SK-N-SH treated with all-trans-retinoic acid at 6 μM for 48 hours (cell line): ENCODE results near the gene EAF1.

Experiments
- ATAC-seq: fragments of 200-7000 bp; cut with Tn5 transposase; 3 replicates; pipeline ENCODE4 v1.9.1; 2020; ENCODE audit warnings: mild to moderate bottlenecking, moderate library complexity
- BACH2 ChIP-seq: fragments of 250-450 bp; sonication (Bioruptor Pico); IDR thresholded peaks from 2 replicates; pipeline ENCODE4 v1.9.0; 2021; ENCODE audit warnings: mild to moderate bottlenecking, borderline replicate concordance
- ESRRG ChIP-seq: fragments of 250-450 bp; sonication (Bioruptor Pico); IDR thresholded peaks from 2 replicates; pipeline ENCODE4 v1.6.1; 2021; ENCODE audit warnings: mild to moderate bottlenecking
- GLIS3 ChIP-seq: fragments of 250-450 bp; sonication (Bioruptor Pico); IDR thresholded peaks from 2 replicates; pipeline ENCODE4 v1.5.0; 2020; ENCODE audit warnings: mild to moderate bottlenecking, moderate library complexity
- OSR1 ChIP-seq: fragments of 250-450 bp; sonication (Bioruptor Pico); IDR thresholded peaks from 2 replicates; pipeline ENCODE4 v1.8.0; 2022; ENCODE audit warnings: moderate library complexity, mild to moderate bottlenecking, inconsistent platforms
- PPARA ChIP-seq: fragments of 250-450 bp; sonication (Bioruptor Pico); IDR thresholded peaks from 2 replicates; pipeline ENCODE4 v1.5.0; 2020; ENCODE audit warnings: mild to moderate bottlenecking, borderline replicate concordance
- SNAI2 ChIP-seq: fragments of 250-450 bp; sonication (Bioruptor Pico); IDR thresholded peaks from 2 replicates; pipeline ENCODE4 v1.5.0; 2020; ENCODE audit warnings: mild to moderate bottlenecking, moderate library complexity
- ZC3H10 ChIP-seq: fragments of 250-450 bp; sonication (Bioruptor Pico); IDR thresholded peaks from 2 replicates; pipeline ENCODE4 v1.5.1; 2021; ENCODE audit warnings: mild to moderate bottlenecking, moderate library complexity
- ZNF70 ChIP-seq: fragments of 450-650 bp; formaldehyde crosslinking; IDR thresholded peaks from 2 replicates; pipeline ENCODE4 v1.5.0; 2020; ENCODE audit warnings: mild to moderate bottlenecking, moderate library complexity
- ZNF8 ChIP-seq: fragments of 450-650 bp; formaldehyde crosslinking; IDR thresholded peaks from 2 replicates; pipeline ENCODE4 v1.5.0; 2020; ENCODE audit warnings: mild to moderate bottlenecking, moderate library complexity
- TF ChIP-seq, protein P1 (sequence below): fragments of 250-450 bp; sonication (Bioruptor Pico); IDR thresholded peaks from 2 replicates; pipeline ENCODE4 v1.5.1; 2021; ENCODE audit warnings: mild to moderate bottlenecking, moderate library complexity

The EAF1 gene

DNA sequence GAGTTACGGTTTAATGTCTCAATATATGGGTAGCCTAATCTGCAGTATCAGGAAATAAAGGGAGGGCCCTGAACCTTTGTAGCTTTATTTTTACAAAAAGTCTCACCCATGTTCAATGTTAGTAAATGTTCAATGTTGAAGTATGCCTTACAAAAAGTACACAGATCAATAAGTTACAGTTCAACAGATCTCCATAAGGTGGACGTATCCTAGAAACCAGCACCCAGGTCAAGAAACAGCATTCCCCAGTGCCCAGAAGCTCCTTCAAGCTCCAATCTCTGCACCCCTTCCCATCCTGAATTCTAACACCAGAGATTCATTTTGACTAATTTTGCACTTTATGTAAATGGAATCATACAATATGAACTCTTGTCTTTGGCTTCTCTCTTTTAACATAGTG is 62.8 kb downstream of the EAF1 start:
- no peak for ATAC-seq
- TF ChIP-seq, protein P1, sequence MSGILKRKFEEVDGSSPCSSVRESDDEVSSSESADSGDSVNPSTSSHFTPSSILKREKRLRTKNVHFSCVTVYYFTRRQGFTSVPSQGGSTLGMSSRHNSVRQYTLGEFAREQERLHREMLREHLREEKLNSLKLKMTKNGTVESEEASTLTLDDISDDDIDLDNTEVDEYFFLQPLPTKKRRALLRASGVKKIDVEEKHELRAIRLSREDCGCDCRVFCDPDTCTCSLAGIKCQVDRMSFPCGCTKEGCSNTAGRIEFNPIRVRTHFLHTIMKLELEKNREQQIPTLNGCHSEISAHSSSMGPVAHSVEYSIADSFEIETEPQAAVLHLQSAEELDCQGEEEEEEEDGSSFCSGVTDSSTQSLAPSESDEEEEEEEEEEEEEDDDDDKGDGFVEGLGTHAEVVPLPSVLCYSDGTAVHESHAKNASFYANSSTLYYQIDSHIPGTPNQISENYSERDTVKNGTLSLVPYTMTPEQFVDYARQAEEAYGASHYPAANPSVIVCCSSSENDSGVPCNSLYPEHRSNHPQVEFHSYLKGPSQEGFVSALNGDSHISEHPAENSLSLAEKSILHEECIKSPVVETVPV = no peak
- TF ChIP-seq SNAI2 (CRISPR knock-in tag) (no peak), BACH2 (CRISPR knock-in tag) (no peak), ZC3H10 (CRISPR knock-in tag) (no peak), OSR1 (CRISPR knock-in tag) (no peak), ZNF8 (CRISPR knock-in tag) (no peak), ZNF70 (CRISPR knock-in tag) (no peak), PPARA (CRISPR knock-in tag) (no peak), ESRRG (no peak), GLIS3 (no peak)

DNA sequence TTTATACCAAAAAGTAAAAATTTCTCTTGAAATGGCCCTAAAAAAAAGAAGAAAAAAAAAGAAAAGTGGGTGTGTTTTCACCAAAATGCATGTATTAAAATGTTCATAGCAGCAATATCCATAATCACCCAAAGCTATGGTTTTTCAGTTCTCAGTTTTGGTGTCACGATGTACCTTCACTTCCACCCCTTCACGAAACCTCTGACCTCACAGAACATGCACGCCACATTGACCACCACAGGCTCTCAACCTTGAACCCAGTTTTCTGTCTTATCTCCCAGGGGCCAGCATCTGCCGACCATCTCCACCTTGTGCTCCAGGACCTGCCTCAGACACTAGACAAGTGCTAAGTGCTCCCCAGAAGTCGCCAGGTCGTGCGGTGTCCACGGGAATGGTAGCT is 63.7 kb downstream of the EAF1 start:
- TF ChIP-seq ZNF8 (CRISPR knock-in tag) = no peak
- no peak for ATAC-seq
